Kidney epithelial cell (primary cell): Measurements from ENCODE around the gene GRIN2D. TPM values are rescaled to one million over a fixed set of nuclear protein-coding genes. Genes with fewer than 3 reads are reported as not detected.
"Not testable (repeated sequence)": the region's sequence is repeated elsewhere in the genome, so short reads cannot be mapped to it uniquely, and the experiment has no call there.

ENCODE experiments used
- DNase-seq: peaks from one replicate; pipeline ENCODE4 v3.0.0-alpha.2; 2010; ENCODE audit warnings: low read depth
- H3K27me3 ChIP-seq: 2 replicates; pipeline ENCODE4 v1.6.0; 2011; ENCODE audit warnings: low read length; ENCODE audit not compliant: control insufficient read depth, insufficient read depth
- H3K36me3 ChIP-seq: 2 replicates; pipeline ENCODE4 v1.5.1; 2011; ENCODE audit warnings: low read length; ENCODE audit not compliant: control insufficient read depth, insufficient read depth
- H3K4me3 ChIP-seq: 2 replicates; pipeline ENCODE4 v1.5.1; 2011; ENCODE audit warnings: low read depth, mild to moderate bottlenecking, control low read depth, low read length
- CTCF ChIP-seq: IDR thresholded peaks from 2 replicates; pipeline ENCODE4 v1.5.1; 2011; ENCODE audit warnings: mild to moderate bottlenecking, moderate library complexity, low read length, control low read depth, inconsistent platforms; ENCODE audit not compliant: insufficient read depth, poor library complexity, severe bottlenecking
- total RNA-seq: library from RNA; depleted of rRNA; stranded (reverse); fragments of >200 nt; gene quantifications from 2 replicates; pipeline ENCODE4 v1.2.3, GENCODE V29; 2015

The GRIN2D gene
- total RNA-seq, 1 donor from 2014 or later: 0.63 TPM

GRCh38 chr19:48367855-48368254 lies 25.6 kb upstream of the GRIN2D start:
- H3K4me3 ChIP-seq: no peak overlapping the region
- no peak for TF ChIP-seq CTCF
- DNase-seq: no peak
- H3K27me3 ChIP-seq: no peaks in the 10 kb centered on the region
- no peaks in the 10 kb centered on the region for H3K36me3 ChIP-seq

GRCh38 chr19:48368936-48369335 lies 24.5 kb upstream of the GRIN2D start:
- no peak for TF ChIP-seq CTCF
- Histone ChIP-seq H3K36me3 (no peaks in the 10 kb centered on the region), H3K27me3 (no peaks in the 10 kb centered on the region), H3K4me3 (no peak overlapping the region)
- DNase-seq: no peak

DNA sequence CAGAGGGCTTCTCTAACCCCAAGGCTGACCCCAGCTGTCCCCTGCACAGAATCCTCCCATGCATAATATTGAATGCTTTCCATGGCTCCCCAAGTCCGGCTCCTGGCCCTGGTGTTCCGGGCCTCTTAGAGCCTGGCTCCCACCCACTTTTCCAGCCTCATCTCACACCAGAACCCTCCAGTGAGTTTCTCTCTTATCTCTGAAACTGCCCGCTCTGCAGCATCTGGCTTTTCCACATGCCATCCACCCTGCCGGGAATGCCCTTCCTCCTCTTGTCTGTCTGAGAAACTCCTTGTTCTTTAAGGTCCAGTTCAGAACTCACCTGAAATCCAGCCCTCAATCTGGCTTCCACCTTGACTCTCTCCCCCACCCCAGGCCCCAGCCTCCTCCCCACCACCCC lies 22.5 kb upstream of the GRIN2D start:
- Histone ChIP-seq H3K27me3 (no peaks in the 10 kb centered on the region), H3K36me3 (no peaks in the 10 kb centered on the region), H3K4me3 (no peak overlapping the region)
- TF ChIP-seq CTCF: no peak
- DNase-seq: no peak

GRCh38 chr19:48371367-48371766 lies 22.1 kb upstream of the GRIN2D start:
- no peaks in the 10 kb centered on the region for H3K36me3 ChIP-seq
- no peak overlapping the region for H3K4me3 ChIP-seq
- H3K27me3 ChIP-seq: no peaks in the 10 kb centered on the region
- DNase-seq: no peak
- TF ChIP-seq CTCF: no peak

- not testable (repeated sequence) for H3K4me3 ChIP-seq, H3K27me3 ChIP-seq, H3K36me3 ChIP-seq, DNase-seq
Observed at GRCh38 chr19:48371771-48372170, 21.7 kb upstream of the GRIN2D start.

DNA sequence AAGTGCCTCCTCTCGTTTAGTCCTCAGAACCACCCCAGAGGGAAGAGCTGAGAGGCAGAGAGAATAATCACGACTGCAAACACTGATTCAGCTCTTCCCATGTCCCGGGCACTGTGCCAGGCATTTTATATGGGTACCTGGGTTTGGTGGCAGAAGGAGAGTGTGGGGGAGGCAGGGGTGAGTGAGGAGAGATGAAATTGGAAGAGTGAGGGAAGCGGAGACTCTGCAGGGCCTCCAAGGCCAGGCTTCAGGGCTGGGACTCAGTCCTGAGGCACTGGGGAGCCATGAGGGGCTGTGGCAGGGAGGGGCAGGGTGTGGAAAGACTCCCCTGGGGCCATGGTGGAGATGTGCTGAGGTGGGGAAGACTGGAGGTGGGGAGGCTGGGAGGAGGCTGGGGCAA lies 20.6 kb upstream of the GRIN2D start:
- Histone ChIP-seq H3K4me3 (no peak overlapping the region), H3K27me3 (no peaks in the 10 kb centered on the region), H3K36me3 (no peaks in the 10 kb centered on the region)
- DNase-seq: no peak
- no peak for TF ChIP-seq CTCF

GRCh38 chr19:48373567-48373966 lies 19.9 kb upstream of the GRIN2D start:
- no peak for DNase-seq

More at GRCh38 chr19:48373567-48373966, 19.9 kb upstream of the GRIN2D start:
- Histone ChIP-seq H3K27me3 (no peaks in the 10 kb centered on the region), H3K4me3 (no peak overlapping the region), H3K36me3 (no peaks in the 10 kb centered on the region)
- no peak for TF ChIP-seq CTCF
